CD1c-positive myeloid dendritic cell (primary cell): ENCODE results near the gene HMCN1.

Source experiments
- DNase-seq: peaks from one replicate; pipeline ENCODE4 v3.0.0-alpha.2; 2016; ENCODE audit errors: extremely low spot score

The HMCN1 gene

DNA sequence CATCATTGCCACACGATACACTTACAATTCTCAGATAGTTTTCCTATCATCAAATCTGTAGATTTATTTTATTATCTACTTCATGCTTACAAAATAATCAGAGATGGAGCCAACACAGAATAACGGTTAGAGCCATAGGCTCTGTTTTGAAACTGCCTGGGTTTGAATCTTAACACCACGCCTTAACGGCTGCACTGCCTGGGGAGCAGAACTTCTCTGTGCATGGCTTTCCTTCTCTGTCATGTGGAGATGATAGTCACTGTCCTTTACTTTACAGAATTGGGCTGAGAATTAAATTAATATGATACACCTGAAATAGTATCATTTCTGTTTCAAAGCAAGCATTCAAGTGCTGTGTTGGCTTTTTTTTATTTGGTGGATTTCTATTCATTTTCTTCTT is 177.8 kb downstream of the HMCN1 start:
- no peak for DNase-seq

DNA sequence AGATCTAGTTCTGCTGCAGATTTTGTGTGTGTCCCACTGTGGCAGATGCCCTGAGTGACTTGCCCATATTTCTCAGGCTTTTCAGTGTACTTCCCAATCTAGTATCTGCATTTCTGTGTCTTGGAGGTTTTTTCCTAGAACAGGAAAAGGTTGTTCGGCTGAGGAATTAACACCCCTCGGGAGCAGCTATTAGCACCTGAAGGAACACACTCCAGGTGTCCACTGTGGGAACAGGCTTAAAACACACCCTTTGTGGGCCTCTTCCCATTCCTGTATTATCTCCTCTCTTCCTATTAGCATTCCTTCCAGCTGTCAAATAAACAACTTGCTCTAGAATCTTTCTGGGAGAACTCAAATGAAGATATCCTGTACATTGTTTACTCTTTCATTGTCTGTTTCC is 178.3 kb downstream of the HMCN1 start:
- DNase-seq, result no peak

DNA sequence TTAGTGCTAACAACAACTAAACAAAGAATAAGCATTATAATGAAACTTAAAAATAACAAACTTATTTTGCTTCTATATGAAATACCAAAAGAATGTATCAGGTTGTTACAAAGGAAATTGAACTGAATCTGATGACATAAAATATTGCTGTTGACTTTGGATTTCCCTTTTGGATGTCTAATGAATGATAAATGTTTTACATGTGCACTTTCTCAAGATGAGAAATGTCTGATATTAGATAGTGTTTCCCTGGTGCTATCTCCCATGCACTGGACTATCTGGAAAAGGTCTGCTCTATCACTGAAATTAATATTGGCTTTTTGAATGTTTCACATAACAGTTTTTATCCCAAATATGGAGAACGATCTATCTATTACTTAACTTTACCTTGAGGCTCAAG is 179.9 kb downstream of the HMCN1 start:
- no peak for DNase-seq

DNA sequence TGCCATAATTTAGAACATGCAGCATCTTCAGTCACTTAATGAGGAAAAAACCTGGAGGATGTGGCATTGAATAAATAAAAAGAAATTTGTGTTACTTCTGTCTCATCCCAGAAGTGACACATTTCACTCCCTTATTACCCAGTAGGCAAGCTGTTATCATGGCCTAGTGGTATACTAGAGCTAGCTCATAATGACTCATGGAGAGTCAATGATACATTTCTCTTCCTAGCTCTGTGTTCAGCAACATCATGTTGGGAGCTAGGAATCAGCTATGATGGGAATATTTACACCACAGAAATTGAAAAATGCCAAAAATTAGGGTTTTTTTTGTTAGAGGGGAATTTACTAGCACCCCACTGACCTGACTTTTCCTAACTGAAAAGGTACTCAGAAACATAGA is 182.7 kb downstream of the HMCN1 start:
- no peak for DNase-seq

DNA sequence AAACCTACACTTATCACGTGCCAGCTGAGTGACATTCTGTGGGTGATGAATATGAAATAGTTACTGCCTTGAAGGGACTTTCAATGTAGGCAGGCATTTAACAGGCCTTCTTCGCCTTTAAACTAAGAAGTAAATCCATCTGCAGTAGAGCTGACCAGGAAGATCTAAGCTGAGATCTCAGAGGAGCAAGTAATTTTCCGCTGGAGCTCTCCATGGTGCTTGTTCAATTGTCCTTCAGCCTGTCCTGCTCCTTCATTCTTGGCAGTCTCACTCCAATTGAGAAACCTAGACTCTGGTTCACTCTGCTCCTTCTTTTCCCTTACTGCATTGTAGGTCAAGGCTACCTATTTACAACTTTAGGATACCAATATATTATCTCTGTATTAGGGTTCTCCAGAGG is 183.5 kb downstream of the HMCN1 start:
- DNase-seq, result no peak

DNA sequence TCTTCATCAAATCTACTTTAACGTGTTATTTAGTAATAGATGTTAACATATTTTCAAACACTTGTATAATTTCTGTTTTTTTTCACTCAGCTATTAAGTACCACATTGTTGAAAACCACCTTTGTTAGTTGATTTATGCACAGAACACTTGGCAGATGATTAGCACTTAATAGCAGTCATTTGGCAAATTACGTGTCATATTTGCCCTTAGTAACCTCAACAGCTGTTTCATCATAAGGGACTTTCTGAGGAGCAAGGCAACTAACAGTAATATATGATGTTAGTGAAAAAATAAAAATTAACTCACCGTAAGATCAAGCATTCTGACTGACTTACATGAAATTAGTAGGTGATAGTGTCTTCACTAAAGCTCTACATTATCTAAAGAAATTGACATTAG is 186.4 kb downstream of the HMCN1 start:
- DNase-seq, result no peak

DNA sequence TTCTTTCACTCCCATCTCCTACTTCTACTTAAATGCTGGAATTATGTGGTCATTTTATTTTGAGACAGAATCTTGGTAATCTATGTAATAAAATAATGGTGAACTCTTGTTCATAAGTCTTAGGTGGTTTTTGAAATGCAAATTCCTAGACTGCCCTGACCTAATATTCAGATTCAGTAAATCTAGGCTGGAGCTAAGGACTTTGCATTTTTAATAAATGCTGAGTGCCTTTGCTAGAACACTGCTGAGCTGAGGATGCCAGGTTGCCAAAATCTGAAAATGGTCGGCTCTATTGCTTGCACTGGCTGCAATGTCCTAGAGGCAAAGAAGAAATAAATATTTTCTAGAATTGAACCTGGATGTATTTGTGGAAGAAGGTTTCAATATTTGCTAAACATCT is 187.4 kb downstream of the HMCN1 start:
- no peak for DNase-seq

DNA sequence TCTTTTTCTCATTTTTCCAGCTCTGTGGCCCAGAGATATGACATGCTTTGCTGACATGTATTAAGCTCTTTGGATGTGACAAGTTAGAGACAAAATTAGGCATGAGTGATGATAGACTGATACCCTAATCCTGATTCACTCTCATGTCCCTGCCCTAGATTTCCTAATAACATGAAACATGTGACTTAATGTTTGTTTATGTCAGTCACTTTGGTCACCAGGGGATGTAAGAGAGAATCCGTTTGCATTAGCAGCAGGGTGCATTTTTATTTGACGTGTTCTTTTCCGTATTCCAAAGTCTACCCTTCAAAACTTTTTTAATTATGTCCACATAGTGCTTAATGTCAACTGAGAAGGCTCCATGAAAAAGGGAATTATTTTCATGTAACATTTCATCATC is 192.4 kb downstream of the HMCN1 start:
- DNase-seq, result no peak

DNA sequence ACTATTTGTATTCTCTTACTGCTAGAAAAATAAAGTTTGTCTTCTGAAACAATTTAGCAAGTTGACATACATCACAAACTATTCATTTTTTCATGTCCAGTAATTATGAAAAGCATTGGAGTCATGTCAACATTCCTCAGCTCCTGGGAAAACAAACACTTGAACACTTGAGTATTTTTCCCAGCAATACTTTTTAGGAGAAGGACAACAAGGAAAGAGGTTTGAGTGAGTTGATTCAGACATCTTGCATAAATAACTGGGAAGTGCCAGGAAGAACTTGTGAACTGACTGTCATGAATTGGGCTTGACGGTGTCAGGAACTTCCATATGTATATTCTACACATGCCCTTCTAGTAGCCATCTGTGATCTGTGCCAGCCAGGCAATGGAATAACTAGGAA is 195.6 kb downstream of the HMCN1 start:
- DNase-seq, result no peak

DNA sequence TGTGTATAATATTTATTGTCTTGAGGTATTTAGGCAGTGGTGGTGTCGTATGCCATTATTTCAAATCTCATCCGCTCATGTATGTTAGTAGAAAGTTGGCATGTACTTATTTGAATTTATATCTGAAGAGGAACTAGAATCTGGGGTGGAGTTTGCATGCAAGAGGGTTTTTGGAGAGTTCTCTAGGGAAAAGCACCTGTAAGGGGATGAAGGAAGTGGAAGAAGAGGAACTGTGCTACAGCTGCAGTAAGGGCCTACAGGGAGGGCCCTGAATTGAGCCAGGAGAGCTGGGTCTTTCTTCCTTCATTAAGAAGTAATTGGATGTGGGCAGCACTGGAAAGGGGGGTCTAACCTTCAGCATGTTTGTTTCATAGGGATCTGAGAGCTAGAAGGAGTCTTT is 197.2 kb downstream of the HMCN1 start:
- DNase-seq, result no peak

DNA sequence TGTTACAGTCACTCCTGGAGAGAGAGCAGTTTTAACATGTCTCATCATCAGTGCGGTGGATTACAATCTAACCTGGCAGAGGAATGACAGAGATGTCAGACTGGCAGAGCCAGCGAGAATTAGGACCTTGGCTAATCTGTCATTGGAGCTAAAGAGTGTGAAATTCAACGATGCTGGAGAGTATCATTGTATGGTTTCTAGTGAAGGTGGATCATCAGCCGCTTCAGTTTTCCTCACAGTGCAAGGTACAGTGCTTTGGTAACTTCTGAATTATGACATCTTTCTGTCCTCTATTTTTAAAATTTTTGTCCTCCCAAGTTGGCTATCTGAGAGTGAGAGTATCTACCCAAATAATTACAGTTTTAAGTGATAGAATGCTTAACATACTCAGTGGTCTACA is 199.4 kb downstream of the HMCN1 start:
- DNase-seq, result no peak

DNA sequence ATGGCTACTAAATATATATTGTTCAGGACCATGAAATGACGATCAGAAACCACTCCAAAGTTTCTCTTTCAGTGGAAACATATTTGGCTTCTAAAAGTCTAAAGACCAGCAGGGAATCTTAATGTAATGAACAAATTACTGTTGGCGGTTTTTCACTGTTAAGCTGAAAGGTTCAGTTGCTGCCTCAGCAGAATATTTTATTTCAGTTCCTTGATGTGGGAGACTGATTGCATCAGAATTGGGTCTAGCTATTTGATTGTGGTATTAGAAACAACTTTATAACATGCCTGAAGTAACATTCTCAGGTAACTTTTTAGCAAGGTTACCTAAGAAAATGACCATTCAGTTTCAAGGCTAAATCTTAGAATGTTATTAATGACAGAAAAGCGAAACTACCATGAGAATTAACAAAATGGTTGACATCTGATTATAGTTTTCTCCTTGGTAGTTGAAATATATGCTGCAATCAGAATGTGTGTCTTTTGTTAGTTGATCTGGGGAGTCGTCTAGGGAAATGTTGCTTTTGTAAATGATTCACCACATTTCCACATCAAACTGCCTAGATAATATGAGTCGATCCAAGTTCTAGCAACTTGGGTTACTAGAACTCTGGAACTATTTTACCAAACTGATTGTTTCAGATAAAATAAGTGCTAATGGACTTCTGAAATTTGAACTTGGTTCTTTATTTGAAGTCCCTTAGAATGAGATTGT is 200.4 kb downstream of the HMCN1 start:
- no peak for DNase-seq

DNA sequence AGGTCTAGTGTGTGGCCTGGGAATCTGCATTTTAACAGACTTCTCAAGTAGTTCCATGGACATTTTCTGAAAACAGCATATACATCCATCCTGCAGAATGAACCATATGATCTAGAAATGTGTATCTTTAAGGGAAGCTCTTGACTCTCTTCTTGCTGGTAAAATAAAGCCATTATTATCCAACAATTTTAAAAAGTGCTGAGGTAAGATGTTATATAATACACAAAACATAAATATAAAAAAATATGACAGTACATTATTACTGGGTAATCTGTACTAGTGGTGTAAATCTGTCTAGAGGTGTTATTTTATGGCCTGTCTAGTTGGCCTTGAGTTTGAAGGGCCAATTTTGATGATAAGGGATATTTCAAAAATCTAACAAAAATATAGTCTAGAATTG is 201.2 kb downstream of the HMCN1 start:
- DNase-seq, result no peak

DNA sequence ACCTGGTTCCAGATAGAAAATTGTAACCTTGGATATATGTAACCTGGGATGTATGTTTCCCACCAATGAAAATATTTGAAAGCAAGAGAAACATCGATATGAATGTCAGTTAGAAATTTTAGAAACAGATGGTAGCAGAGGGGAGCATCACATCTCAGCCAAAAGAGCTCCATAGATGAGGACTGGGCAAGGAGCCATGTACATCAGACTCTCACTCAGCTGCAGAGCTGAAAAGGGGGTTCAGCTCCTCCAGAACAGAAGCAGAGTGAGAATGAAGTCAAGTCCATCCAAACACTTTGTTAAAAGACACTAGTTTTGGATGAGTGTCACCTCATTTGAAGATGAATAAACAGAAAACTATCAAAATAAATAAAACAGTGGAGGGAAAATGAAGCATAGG is 202.4 kb downstream of the HMCN1 start:
- no peak for DNase-seq

DNA sequence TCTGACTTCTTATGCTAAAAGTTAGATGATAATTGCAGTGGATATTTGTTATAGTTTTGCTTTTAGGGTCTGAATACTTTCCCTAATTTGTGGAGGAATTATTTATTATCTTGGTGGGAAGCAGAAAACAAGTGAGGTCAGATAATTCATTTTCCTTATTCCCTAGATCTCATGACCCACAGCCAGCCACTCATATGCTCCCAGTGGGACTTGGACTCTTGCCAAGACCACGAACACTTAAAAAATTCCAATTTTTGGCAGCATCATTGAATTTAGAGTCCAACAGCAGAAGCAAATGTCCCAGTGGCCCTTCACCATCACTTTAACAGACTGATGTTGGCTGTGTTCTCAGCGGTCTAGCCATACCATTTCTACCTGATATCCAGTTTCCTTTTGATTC is 204.2 kb downstream of the HMCN1 start:
- DNase-seq, result no peak

DNA sequence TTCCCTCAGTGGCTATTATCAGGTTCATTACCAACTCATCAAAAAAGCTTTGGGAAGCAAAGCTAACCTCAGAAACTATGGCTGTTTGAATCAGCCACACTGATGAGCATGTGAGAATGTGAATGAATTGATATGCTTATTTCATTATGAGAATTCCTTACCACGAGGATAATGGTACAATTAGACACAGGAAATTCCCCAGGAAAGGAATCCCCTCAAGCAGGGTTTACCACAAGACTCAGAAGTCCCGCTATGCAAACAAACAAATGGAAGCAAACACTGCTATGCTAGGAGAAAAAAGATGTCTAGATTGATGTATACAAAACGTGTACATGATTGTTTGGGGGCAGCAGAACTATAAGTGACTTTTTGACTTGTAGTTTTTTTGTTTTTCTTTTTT is 205.0 kb downstream of the HMCN1 start:
- no peak for DNase-seq

DNA sequence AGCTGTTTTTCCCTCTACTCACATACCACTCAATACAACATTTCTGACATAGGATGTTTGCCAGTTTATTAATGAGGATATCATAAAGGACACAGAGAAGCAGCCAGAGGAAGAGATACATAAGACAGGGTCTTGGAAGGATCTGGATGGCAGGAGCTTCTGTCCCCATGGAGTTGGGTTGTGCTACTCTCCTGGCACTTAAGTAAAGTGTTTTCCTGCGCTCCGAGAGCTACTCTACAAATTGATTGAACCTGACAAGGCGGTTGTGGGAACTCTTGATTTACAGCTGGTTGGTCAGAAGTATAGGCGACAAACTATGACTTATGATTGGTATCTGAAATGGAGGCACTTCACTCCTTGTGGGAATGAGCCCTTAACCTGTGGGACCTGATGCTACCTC is 208.8 kb downstream of the HMCN1 start:
- no peak for DNase-seq

DNA sequence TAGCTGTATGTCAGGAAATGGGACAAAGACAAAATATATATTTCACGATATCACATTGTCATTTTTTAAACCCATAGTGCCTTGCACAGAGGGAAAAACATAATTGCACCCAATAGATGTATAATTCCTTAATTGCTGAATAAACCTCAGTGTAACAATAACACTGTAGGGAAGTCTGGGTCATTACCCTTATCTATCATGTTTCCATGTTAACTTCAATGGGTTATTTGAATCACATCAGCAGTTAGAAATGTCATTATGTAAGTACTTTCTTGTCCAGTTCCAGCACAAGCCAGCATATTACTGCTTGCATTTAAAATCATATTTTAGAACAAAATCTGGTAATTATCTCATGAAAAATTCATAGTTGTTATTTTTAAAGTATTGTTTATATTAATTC is 222.7 kb downstream of the HMCN1 start:
- DNase-seq, result no peak

DNA sequence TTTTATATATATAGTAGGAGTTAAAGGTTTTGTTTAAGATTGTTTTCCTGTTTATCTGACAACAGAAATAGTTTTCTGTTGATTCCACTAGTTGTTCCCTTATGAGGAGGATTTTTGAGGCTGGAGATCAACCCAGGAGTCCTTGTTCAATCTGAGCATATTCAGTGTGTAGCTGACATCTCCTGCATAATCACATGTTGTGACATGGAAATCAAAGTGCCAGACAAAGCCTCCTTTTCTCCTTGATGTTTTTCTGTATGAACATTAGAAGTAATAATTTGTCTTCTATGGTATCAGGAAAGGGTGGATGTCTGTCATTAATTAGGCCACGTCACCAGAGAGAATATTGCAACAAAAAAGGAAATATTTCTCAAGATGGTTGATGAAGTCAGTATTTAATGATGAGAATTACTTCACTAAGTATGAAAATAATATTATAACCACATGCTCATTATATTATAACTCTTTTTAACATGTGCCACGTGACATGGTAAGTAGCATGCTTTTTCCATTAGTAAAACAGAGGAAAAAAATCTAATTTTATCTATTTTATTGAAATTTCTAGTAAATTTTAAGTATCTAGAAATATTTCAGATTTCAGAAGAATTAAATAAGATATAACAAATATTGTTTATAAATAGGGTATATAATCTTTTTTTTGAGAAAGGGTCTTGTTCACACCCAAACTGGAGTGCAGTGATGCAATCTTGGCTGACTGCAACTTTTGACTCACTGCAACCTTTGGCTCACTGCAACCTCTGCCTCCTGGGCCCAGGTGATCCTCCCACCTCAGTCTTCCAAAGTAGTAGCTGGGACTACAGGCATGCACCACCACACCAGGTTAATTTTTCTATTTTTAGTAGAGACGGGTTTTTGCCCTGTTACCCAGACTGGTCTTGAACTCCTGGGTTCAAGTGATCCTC is 223.5 kb downstream of the HMCN1 start:
- no peak for DNase-seq

DNA sequence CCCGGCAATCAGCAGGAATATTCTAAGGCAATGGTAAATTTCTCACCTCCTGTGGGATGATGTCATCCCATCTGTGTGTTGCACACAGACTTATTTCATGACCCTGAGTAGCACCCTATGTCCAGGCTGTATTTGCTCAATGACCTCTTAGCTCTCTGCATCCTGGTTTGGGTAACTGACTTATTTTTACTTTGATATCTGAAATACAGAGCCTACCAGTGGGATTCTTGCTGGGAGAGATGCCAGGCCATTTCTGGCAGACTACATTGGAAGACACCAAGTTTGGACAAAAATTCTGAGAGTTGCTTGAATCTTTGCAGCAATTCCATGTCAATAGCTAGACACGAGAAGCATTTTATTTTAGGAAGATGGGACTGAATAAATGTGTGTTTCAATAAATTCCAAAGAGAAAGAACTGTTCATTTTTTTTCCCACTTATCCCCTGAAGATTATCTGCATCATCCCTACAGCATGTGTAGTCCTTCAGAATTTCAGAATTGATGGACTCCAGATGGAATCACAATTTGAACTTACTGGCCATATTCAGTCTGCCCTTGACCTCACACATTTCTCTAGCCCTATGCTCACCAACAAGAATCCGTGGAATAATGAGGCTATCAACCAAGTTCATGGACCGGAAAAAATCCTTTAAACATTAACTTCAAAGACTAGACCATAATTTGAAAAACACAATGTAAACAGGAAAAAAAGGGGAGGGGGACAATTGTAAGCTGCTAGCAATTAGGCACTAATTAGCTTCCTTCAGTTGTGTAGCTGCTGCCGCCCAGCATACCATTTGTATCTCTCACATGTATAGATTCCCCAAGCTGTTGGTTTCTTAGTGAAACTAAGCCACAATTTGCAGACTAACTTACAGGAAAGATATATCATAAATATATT is 226.5 kb downstream of the HMCN1 start:
- no peak for DNase-seq

DNA sequence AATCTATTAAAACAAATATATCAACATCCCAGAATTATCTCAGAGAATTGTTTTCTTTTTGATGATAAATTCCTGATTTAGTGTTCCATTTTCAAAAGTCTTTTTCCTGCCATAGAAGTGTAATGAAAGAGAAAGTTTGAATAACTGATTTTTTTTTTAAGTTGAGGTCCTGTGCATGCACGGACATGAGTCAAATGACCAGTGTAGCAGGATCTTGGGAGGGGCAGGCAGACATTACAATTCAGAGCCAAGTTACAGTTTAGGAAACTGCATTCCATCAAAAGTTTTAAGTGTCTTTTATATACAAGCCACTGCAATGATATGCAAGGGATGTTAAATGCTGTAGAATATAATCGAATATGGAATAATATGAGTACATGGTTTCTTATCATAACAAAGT is 227.5 kb downstream of the HMCN1 start:
- no peak for DNase-seq

DNA sequence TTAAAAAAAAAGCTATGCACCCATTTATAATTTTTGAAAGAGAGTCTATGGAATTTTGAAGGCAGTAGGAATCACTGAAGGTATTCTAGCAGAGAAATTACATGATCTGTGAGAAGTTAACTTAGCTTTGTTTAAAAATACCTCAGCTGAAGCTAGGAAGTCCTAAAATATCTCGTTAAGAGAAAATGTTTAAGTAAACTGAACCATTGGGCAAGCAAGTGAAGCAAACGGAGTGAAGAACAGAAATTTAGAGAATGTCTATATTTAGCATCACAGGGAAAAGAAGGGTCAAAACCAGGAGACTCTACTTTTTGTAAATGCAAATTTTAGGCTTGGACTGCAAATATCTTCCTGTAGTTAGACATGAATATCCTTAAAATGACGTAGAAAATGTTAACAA is 230.8 kb downstream of the HMCN1 start:
- DNase-seq, result no peak
